Measurements from ENCODE around the gene GZF1.

DNA sequence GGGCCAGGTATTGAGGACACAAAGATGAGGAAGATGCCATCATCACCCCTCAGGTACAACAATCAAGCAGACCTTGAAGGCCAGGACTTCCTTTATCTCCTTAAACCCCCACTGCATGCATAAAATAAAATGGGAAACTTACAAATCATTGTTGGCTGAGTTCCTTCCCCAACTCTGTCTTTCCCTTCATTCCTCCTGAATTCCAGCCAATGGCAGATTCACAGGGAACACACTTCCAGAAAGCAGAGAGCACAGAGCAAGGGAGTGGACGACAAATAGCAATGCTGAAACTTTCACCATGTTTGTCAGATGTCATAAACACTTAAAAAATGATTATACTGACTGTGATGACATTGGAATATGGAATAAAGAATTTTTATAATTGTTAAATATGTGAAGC lies 48.7 kb upstream of the GZF1 start:
- TF ChIP-seq, protein P1, sequence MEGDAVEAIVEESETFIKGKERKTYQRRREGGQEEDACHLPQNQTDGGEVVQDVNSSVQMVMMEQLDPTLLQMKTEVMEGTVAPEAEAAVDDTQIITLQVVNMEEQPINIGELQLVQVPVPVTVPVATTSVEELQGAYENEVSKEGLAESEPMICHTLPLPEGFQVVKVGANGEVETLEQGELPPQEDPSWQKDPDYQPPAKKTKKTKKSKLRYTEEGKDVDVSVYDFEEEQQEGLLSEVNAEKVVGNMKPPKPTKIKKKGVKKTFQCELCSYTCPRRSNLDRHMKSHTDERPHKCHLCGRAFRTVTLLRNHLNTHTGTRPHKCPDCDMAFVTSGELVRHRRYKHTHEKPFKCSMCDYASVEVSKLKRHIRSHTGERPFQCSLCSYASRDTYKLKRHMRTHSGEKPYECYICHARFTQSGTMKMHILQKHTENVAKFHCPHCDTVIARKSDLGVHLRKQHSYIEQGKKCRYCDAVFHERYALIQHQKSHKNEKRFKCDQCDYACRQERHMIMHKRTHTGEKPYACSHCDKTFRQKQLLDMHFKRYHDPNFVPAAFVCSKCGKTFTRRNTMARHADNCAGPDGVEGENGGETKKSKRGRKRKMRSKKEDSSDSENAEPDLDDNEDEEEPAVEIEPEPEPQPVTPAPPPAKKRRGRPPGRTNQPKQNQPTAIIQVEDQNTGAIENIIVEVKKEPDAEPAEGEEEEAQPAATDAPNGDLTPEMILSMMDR (IDR thresholded peaks at IDR 0.05), result no peak
- no peak for TF ChIP-seq EZH2 (IDR thresholded peaks at IDR 0.05; ENCODE audit: borderline replicate concordance, insufficient read depth, low read depth, low read length, poor library complexity, severe bottlenecking)
